DOHH2 (cell line): ENCODE results near the gene NBEAL2.

Source experiments
- EZH2phosphoT487 ChIP-seq: fragments of 200-600 bp; sonication (generic); IDR thresholded peaks from 2 replicates; pipeline ENCODE4 v1.6.1; 2017; ENCODE audit warnings: borderline replicate concordance, mild to moderate bottlenecking, antibody characterized with exemption, low read length, moderate library complexity, mixed read lengths
- TF ChIP-seq, protein P1 (sequence below): fragments of 200-600 bp; sonication (generic); IDR thresholded peaks from one replicate; pipeline ENCODE4 v1.5.1; 2014; ENCODE audit warnings: antibody characterized with exemption, mild to moderate bottlenecking, low read depth, low read length; ENCODE audit not compliant: poor library complexity, severe bottlenecking

DNA sequence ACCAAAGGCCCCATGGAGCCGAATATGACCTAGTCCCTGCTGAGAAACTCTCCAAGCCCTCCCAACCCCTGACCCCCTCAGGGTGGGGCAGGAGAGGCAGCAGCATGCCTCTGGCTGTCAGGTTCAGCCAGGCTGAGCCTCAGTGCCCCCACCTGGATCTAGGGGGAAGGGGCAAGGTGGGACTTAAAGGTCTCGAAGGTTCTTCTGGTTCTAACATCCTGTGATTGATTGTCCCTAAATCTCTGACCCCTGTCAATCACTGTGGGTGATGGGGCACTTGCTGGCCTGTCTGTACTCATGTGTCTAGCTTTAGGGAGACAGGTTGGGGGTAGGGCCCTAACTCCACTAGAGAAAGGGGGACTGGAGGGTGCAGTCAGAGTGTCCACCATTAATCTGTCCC is 13.8 kb downstream of the NBEAL2 start:
- TF ChIP-seq, protein P1, sequence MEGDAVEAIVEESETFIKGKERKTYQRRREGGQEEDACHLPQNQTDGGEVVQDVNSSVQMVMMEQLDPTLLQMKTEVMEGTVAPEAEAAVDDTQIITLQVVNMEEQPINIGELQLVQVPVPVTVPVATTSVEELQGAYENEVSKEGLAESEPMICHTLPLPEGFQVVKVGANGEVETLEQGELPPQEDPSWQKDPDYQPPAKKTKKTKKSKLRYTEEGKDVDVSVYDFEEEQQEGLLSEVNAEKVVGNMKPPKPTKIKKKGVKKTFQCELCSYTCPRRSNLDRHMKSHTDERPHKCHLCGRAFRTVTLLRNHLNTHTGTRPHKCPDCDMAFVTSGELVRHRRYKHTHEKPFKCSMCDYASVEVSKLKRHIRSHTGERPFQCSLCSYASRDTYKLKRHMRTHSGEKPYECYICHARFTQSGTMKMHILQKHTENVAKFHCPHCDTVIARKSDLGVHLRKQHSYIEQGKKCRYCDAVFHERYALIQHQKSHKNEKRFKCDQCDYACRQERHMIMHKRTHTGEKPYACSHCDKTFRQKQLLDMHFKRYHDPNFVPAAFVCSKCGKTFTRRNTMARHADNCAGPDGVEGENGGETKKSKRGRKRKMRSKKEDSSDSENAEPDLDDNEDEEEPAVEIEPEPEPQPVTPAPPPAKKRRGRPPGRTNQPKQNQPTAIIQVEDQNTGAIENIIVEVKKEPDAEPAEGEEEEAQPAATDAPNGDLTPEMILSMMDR = no peak
- no peak for TF ChIP-seq EZH2phosphoT487
